ENCODE results near the gene FDX1.
A peak's percentile ranks its signal among the peaks of the same experiment; 100 is the strongest.

Gene FDX1

GRCh38 chr11:110478410-110478809, 48.7 kb downstream of the FDX1 start:
- Histone ChIP-seq H3K36me3 (ENCODE audit: control insufficient read depth in 5 of 5, insufficient read depth in 5 of 5, low read length in 5 of 5) (no peaks in the 10 kb centered on the region), H3K9ac (ENCODE audit: low read length in 5 of 5) (no peak overlapping the region), H3K4me3 (ENCODE audit: low read depth in 1 of 5, low read length in 5 of 5) (no peak overlapping the region), H3K27ac (ENCODE audit: low read depth, low read length) (no peak overlapping the region), H3K4me1 (ENCODE audit: control insufficient read depth in 5 of 5, insufficient read depth in 5 of 5, low read length in 5 of 5) (peaks cover 0 to 35% (median 26%) of the 10 kb centered on the region in 5 donors), H3K27me3 (ENCODE audit: control insufficient read depth in 5 of 5, insufficient read depth in 4 of 5, low read length in 5 of 5) (no peaks in the 10 kb centered on the region), H3K9me3 (ENCODE audit: control insufficient read depth in 5 of 5, low read length in 5 of 5) (no peaks in the 10 kb centered on the region)

- Histone ChIP-seq H3K4me1 (ENCODE audit: control insufficient read depth in 5 of 5, insufficient read depth in 5 of 5, low read length in 5 of 5) (peaks cover 0 to 28% (median 23%) of the 10 kb centered on the region in 5 donors), H3K36me3 (ENCODE audit: control insufficient read depth in 5 of 5, insufficient read depth in 5 of 5, low read length in 5 of 5) (no peaks in the 10 kb centered on the region), H3K27me3 (ENCODE audit: control insufficient read depth in 5 of 5, insufficient read depth in 4 of 5, low read length in 5 of 5) (no peaks in the 10 kb centered on the region), H3K9ac (ENCODE audit: low read length in 5 of 5) (no peak overlapping the region), H3K27ac (ENCODE audit: low read depth, low read length) (peak overlapping the region; percentile 3), H3K9me3 (ENCODE audit: control insufficient read depth in 5 of 5, low read length in 5 of 5) (no peaks in the 10 kb centered on the region), H3K4me3 (ENCODE audit: low read depth in 1 of 5, low read length in 5 of 5) (peak overlapping the region in 2 of 5 donors; percentile 1 to 31)
Measured at GRCh38 chr11:110479108-110480101, 49.7 kb downstream of the FDX1 start.

- Histone ChIP-seq H3K36me3 (ENCODE audit: control insufficient read depth in 5 of 5, insufficient read depth in 5 of 5, low read length in 5 of 5) (no peaks in the 10 kb centered on the region), H3K4me1 (ENCODE audit: control insufficient read depth in 5 of 5, insufficient read depth in 5 of 5, low read length in 5 of 5) (peaks cover 0 to 15% (median 14%) of the 10 kb centered on the region in 5 donors), H3K27me3 (ENCODE audit: control insufficient read depth in 5 of 5, insufficient read depth in 4 of 5, low read length in 5 of 5) (no peaks in the 10 kb centered on the region), H3K4me3 (ENCODE audit: low read depth in 1 of 5, low read length in 5 of 5) (no peak overlapping the region), H3K27ac (ENCODE audit: low read depth, low read length) (no peak overlapping the region), H3K9ac (ENCODE audit: low read length in 5 of 5) (no peak overlapping the region), H3K9me3 (ENCODE audit: control insufficient read depth in 5 of 5, low read length in 5 of 5) (no peaks in the 10 kb centered on the region)
Measured at GRCh38 chr11:110481523-110481922, 51.8 kb downstream of the FDX1 start.

GRCh38 chr11:110486156-110486555, 56.4 kb downstream of the FDX1 start:
- Histone ChIP-seq H3K36me3 (ENCODE audit: control insufficient read depth in 5 of 5, insufficient read depth in 5 of 5, low read length in 5 of 5) (no peaks in the 10 kb centered on the region), H3K9me3 (ENCODE audit: control insufficient read depth in 5 of 5, low read length in 5 of 5) (no peaks in the 10 kb centered on the region), H3K4me1 (ENCODE audit: control insufficient read depth in 5 of 5, insufficient read depth in 5 of 5, low read length in 5 of 5) (peaks cover 0 to 6% (median 4%) of the 10 kb centered on the region in 5 donors), H3K4me3 (ENCODE audit: low read depth in 1 of 5, low read length in 5 of 5) (no peak overlapping the region), H3K9ac (ENCODE audit: low read length in 5 of 5) (no peak overlapping the region), H3K27ac (ENCODE audit: low read depth, low read length) (no peak overlapping the region), H3K27me3 (ENCODE audit: control insufficient read depth in 5 of 5, insufficient read depth in 4 of 5, low read length in 5 of 5) (no peaks in the 10 kb centered on the region)

GRCh38 chr11:110488446-110488845, 58.7 kb downstream of the FDX1 start:
- Histone ChIP-seq H3K36me3 (ENCODE audit: control insufficient read depth in 5 of 5, insufficient read depth in 5 of 5, low read length in 5 of 5) (no peaks in the 10 kb centered on the region), H3K9ac (ENCODE audit: low read length in 5 of 5) (no peak overlapping the region), H3K4me3 (ENCODE audit: low read depth in 1 of 5, low read length in 5 of 5) (no peak overlapping the region), H3K9me3 (ENCODE audit: control insufficient read depth in 5 of 5, low read length in 5 of 5) (no peaks in the 10 kb centered on the region), H3K4me1 (ENCODE audit: control insufficient read depth in 5 of 5, insufficient read depth in 5 of 5, low read length in 5 of 5) (peaks cover 2 to 20% (median 13%) of the 10 kb centered on the region in 5 donors), H3K27ac (ENCODE audit: low read depth, low read length) (no peak overlapping the region), H3K27me3 (ENCODE audit: control insufficient read depth in 5 of 5, insufficient read depth in 4 of 5, low read length in 5 of 5) (no peaks in the 10 kb centered on the region)

GRCh38 chr11:110490886-110491285, 61.1 kb downstream of the FDX1 start:
- peak overlapping the region; percentile 74 for H3K27ac ChIP-seq (ENCODE audit: low read depth, low read length)
- H3K9me3 ChIP-seq (ENCODE audit: control insufficient read depth in 5 of 5, low read length in 5 of 5), result no peaks in the 10 kb centered on the region
- no peaks in the 10 kb centered on the region for H3K36me3 ChIP-seq (ENCODE audit: control insufficient read depth in 5 of 5, insufficient read depth in 5 of 5, low read length in 5 of 5)
- no peaks in the 10 kb centered on the region for H3K27me3 ChIP-seq (ENCODE audit: control insufficient read depth in 5 of 5, insufficient read depth in 4 of 5, low read length in 5 of 5)
- peaks cover 2 to 20% (median 13%) of the 10 kb centered on the region in 5 donors for H3K4me1 ChIP-seq (ENCODE audit: control insufficient read depth in 5 of 5, insufficient read depth in 5 of 5, low read length in 5 of 5)
- no peak overlapping the region for H3K9ac ChIP-seq (ENCODE audit: low read length in 5 of 5)
- no peak overlapping the region for H3K4me3 ChIP-seq (ENCODE audit: low read depth in 1 of 5, low read length in 5 of 5)

GRCh38 chr11:110491577-110492320, 62.0 kb downstream of the FDX1 start:
- Histone ChIP-seq H3K4me3 (ENCODE audit: low read depth in 1 of 5, low read length in 5 of 5) (peak overlapping the region in 1 of 5 donors; percentile 13), H3K36me3 (ENCODE audit: control insufficient read depth in 5 of 5, insufficient read depth in 5 of 5, low read length in 5 of 5) (no peaks in the 10 kb centered on the region), H3K27me3 (ENCODE audit: control insufficient read depth in 5 of 5, insufficient read depth in 4 of 5, low read length in 5 of 5) (no peaks in the 10 kb centered on the region), H3K9ac (ENCODE audit: low read length in 5 of 5) (peak overlapping the region in 1 of 5 donors; percentile 25), H3K9me3 (ENCODE audit: control insufficient read depth in 5 of 5, low read length in 5 of 5) (no peaks in the 10 kb centered on the region), H3K27ac (ENCODE audit: low read depth, low read length) (peak overlapping the region; percentile 74), H3K4me1 (ENCODE audit: control insufficient read depth in 5 of 5, insufficient read depth in 5 of 5, low read length in 5 of 5) (peaks cover 2 to 20% (median 13%) of the 10 kb centered on the region in 5 donors)

- Histone ChIP-seq H3K36me3 (ENCODE audit: control insufficient read depth in 5 of 5, insufficient read depth in 5 of 5, low read length in 5 of 5) (no peaks in the 10 kb centered on the region), H3K9me3 (ENCODE audit: control insufficient read depth in 5 of 5, low read length in 5 of 5) (no peaks in the 10 kb centered on the region), H3K4me1 (ENCODE audit: control insufficient read depth in 5 of 5, insufficient read depth in 5 of 5, low read length in 5 of 5) (peaks cover 2 to 25% (median 14%) of the 10 kb centered on the region in 5 donors), H3K27ac (ENCODE audit: low read depth, low read length) (peak overlapping the region; percentile 74), H3K27me3 (ENCODE audit: control insufficient read depth in 5 of 5, insufficient read depth in 4 of 5, low read length in 5 of 5) (no peaks in the 10 kb centered on the region), H3K4me3 (ENCODE audit: low read depth in 1 of 5, low read length in 5 of 5) (no peak overlapping the region), H3K9ac (ENCODE audit: low read length in 5 of 5) (no peak overlapping the region)
Measured at GRCh38 chr11:110492321-110492685, 62.6 kb downstream of the FDX1 start.

- no peak overlapping the region for H3K27ac ChIP-seq (ENCODE audit: low read depth, low read length)
- no peak overlapping the region for H3K4me3 ChIP-seq (ENCODE audit: low read depth in 1 of 5, low read length in 5 of 5)
- no peaks in the 10 kb centered on the region for H3K36me3 ChIP-seq (ENCODE audit: control insufficient read depth in 5 of 5, insufficient read depth in 5 of 5, low read length in 5 of 5)
- no peaks in the 10 kb centered on the region for H3K27me3 ChIP-seq (ENCODE audit: control insufficient read depth in 5 of 5, insufficient read depth in 4 of 5, low read length in 5 of 5)
- no peaks in the 10 kb centered on the region for H3K9me3 ChIP-seq (ENCODE audit: control insufficient read depth in 5 of 5, low read length in 5 of 5)
- H3K9ac ChIP-seq (ENCODE audit: low read length in 5 of 5), result no peak overlapping the region
- H3K4me1 ChIP-seq (ENCODE audit: control insufficient read depth in 5 of 5, insufficient read depth in 5 of 5, low read length in 5 of 5), result peaks cover 2 to 33% (median 24%) of the 10 kb centered on the region in 5 donors
Measured at GRCh38 chr11:110493346-110493745, 63.6 kb downstream of the FDX1 start.

Data from subcutaneous abdominal adipose tissue (tissue), 5 donors.